Measurements from ENCODE around the gene NRAS.

- no peak for TF ChIP-seq POLR2A (IDR thresholded peaks at IDR 0.05)
- no peak for TF ChIP-seq CTCF (IDR thresholded peaks at IDR 0.05)
These were observed 20.8 kb upstream of the NRAS start for GRCh38 chr1:114737314-114737849.

Data from right lobe of liver (tissue), 4 donors.